Tibial artery (tissue), 4 donors: ENCODE measurements around the gene RBM38.
"Not testable (repeated sequence)": the region's sequence is repeated elsewhere in the genome, so short reads cannot be mapped to it uniquely, and the experiment has no call there.

Experiments
- DNase-seq, 2 donors: peaks; one replicate each; pipeline ENCODE4 v3.0.0-alpha.2; 2019
- H3K27ac ChIP-seq, 2 donors: fragments of 200-600 bp; sonication (generic) in 1 of 2; 1 replicate in 1 of 2; 2 replicates in 1 of 2; pipeline ENCODE4 v1.5.1; 2018 to 2019; ENCODE audit warnings: mild to moderate bottlenecking in 1 of 2
- H3K27me3 ChIP-seq, 2 donors: fragments of 200-600 bp; sonication (generic) in 1 of 2; one replicate each; pipeline versions ENCODE4 v1.5.1 to v1.6.0; 2016 to 2019
- H3K36me3 ChIP-seq, 3 donors: fragments of 200-600 bp; sonication (generic) in 2 of 3; one replicate each; pipeline ENCODE4 v1.5.1; 2016 to 2019; ENCODE audit warnings: mild to moderate bottlenecking in 2 of 3
- H3K4me1 ChIP-seq, 4 donors: fragments of 200-600 bp; sonication (generic) in 2 of 4; 1 replicate in 3 of 4; 2 replicates in 1 of 4; pipeline ENCODE4 v1.5.1; 2016 to 2019
- H3K4me3 ChIP-seq, 2 donors: fragments of 200-600 bp; sonication (generic) in 1 of 2; 1 replicate in 1 of 2; 2 replicates in 1 of 2; pipeline ENCODE4 v1.5.1; 2018 to 2019; ENCODE audit warnings: mild to moderate bottlenecking in 2 of 2
- H3K9me3 ChIP-seq, 3 donors: fragments of 200-600 bp; sonication (generic) in 1 of 3; one replicate each; pipeline ENCODE4 v1.5.1; 2016 to 2019
- CTCF ChIP-seq, 2 experiments: fragments of 200-600 bp in 1 of 2; fragments of 450-650 bp in 1 of 2; IDR thresholded peaks; one replicate each; pipeline ENCODE4 v1.5.1; 2017 to 2019; ENCODE audit warnings: antibody characterized with exemption in 2 of 2, mild to moderate bottlenecking in 1 of 2, moderate library complexity in 1 of 2
- intact Hi-C: fragments of 100-400 bp; cut with DNase I; formaldehyde crosslinking; loops from one replicate; pipeline ENCODE4 v1.15.0; 2023; ENCODE audit warnings: low total_unique reads

Gene RBM38

GRCh38 chr20:57414867-57415592 lies 23.8 kb downstream of the RBM38 start:
- Histone ChIP-seq H3K4me3 (no peak overlapping the region), H3K4me1 (peaks cover 0 to 10% (median 5%) of the 10 kb centered on the region in 4 donors), H3K27me3 (no peaks in the 10 kb centered on the region), H3K27ac (no peak overlapping the region), H3K9me3 (no peaks in the 10 kb centered on the region), H3K36me3 (no peaks in the 10 kb centered on the region)
- no peak for TF ChIP-seq CTCF (IDR thresholded peaks at IDR 0.05)
- intact Hi-C loops: no loop called here
- DNase-seq: no peak

GRCh38 chr20:57415771-57416170 lies 24.6 kb downstream of the RBM38 start:
- no peak for DNase-seq
- Histone ChIP-seq H3K36me3 (no peaks in the 10 kb centered on the region), H3K27ac (no peak overlapping the region), H3K27me3 (peaks cover 0 to 2% of the 10 kb centered on the region in 2 donors), H3K9me3 (no peaks in the 10 kb centered on the region), H3K4me1 (peaks cover 0 to 10% (median 5%) of the 10 kb centered on the region in 4 donors), H3K4me3 (no peak overlapping the region)
- TF ChIP-seq CTCF (IDR thresholded peaks at IDR 0.05): no peak
- intact Hi-C loops: no loop called here

- Histone ChIP-seq H3K4me1 (peaks cover 0 to 10% (median 5%) of the 10 kb centered on the region in 4 donors), H3K27ac (no peak overlapping the region), H3K27me3 (peaks cover 0 to 6% of the 10 kb centered on the region in 2 donors), H3K4me3 (no peak overlapping the region), H3K36me3 (no peaks in the 10 kb centered on the region), H3K9me3 (no peaks in the 10 kb centered on the region)
- no peak for TF ChIP-seq CTCF (IDR thresholded peaks at IDR 0.05)
- no peak for DNase-seq
- intact Hi-C loops: no loop called here
Observed at GRCh38 chr20:57416296-57417022, 25.3 kb downstream of the RBM38 start.

GRCh38 chr20:57417051-57417689 lies 26.0 kb downstream of the RBM38 start:
- TF ChIP-seq CTCF (IDR thresholded peaks at IDR 0.05): no peak
- Histone ChIP-seq H3K4me3 (no peak overlapping the region), H3K36me3 (no peaks in the 10 kb centered on the region), H3K27me3 (peaks cover 0 to 6% of the 10 kb centered on the region in 2 donors), H3K27ac (no peak overlapping the region), H3K4me1 (peaks cover 0 to 10% (median 5%) of the 10 kb centered on the region in 4 donors), H3K9me3 (no peaks in the 10 kb centered on the region)
- intact Hi-C loops: no loop called here
- no peak for DNase-seq

- Histone ChIP-seq H3K27me3 (peaks cover 0 to 9% of the 10 kb centered on the region in 2 donors), H3K9me3 (no peaks in the 10 kb centered on the region), H3K4me3 (no peak overlapping the region), H3K27ac (no peak overlapping the region), H3K4me1 (peaks cover 0 to 10% (median 5%) of the 10 kb centered on the region in 4 donors), H3K36me3 (no peaks in the 10 kb centered on the region)
- DNase-seq: no peak
- intact Hi-C loops: no loop called here
- no peak for TF ChIP-seq CTCF (IDR thresholded peaks at IDR 0.05)
Observed at GRCh38 chr20:57417830-57418780, 26.9 kb downstream of the RBM38 start.

GRCh38 chr20:57419479-57419878 lies 28.3 kb downstream of the RBM38 start:
- H3K9me3 ChIP-seq, H3K27me3 ChIP-seq, DNase-seq, H3K27ac ChIP-seq, H3K4me1 ChIP-seq, intact Hi-C loops, H3K36me3 ChIP-seq, H3K4me3 ChIP-seq: not testable (repeated sequence)
